ENCODE measurements around the gene ZDHHC12.

The ZDHHC12 gene

GRCh38 chr9:128727640-128728248 is 3.8 kb upstream of the ZDHHC12 start (continued):
- TF ChIP-seq OSR2 (tag by site-specific recombination; IDR thresholded peaks at IDR 0.05) (no peak), ZNF37A (tag by site-specific recombination; IDR thresholded peaks at IDR 0.05) (no peak), ZNF610 (tag by site-specific recombination; IDR thresholded peaks at IDR 0.05; ENCODE audit: borderline replicate concordance) (no peak), ZNF830 (tag by site-specific recombination; IDR thresholded peaks at IDR 0.05; ENCODE audit: low read depth) (no peak), EGR2 (tag by site-specific recombination; IDR thresholded peaks at IDR 0.05; ENCODE audit: low read depth) (0 out of 2 replicates have a peak, but pooled peaks have one; percentile 35), ZNF121 (tag by site-specific recombination; IDR thresholded peaks at IDR 0.05) (peak; percentile 93), ZEB2 (tag by site-specific recombination; IDR thresholded peaks at IDR 0.05) (no peak), ZNF785 (tag by site-specific recombination; IDR thresholded peaks at IDR 0.05) (no peak), ZNF280C (tag by site-specific recombination; IDR thresholded peaks at IDR 0.05) (no peak)

GRCh38 chr9:128724744-128725211 is 851 bp upstream of the ZDHHC12 start:
- ChIA-PET CTCF (interaction anchor here (0.9 to 1.5 kb wide), 4 partner anchors 8 to 93 kb away, joined by 3 to 16 read pairs (median 6); partner anchors contain the start of genes ENDOG and PKN3), POLR2A (interaction anchor here (0.6 to 2.5 kb wide), 24 partner anchors 8 to 565 kb away, joined by 3 to 22 read pairs (median 6); partner anchors contain the start of genes BBLN, ENDOG, IER5L and PKN3)
- Histone ChIP-seq H3K36me3 (ENCODE audit: control insufficient read depth in 2 of 2, insufficient read depth in 1 of 2, low read length in 2 of 2) (peaks cover 0 to 22% of the 10 kb centered on the region in 2 experiments; a peak in 1 of 3 replicates), H3K27ac (ENCODE audit: extremely low read depth, low read depth, low read length) (peak overlapping the region; percentile 11; the same call in 1 of the 2 replicates), H3K4me3 (ENCODE audit: low read depth, low read length) (peak overlapping the region; percentile 29), H3K4me1 (ENCODE audit: control insufficient read depth, insufficient read depth, low read length) (no peaks in the 10 kb centered on the region), H3K9me3 (ENCODE audit: control insufficient read depth, insufficient read depth, low read depth, low read length) (no peaks in the 10 kb centered on the region)
- no peak for TF ChIP-seq ZNF274 (IDR thresholded peaks at IDR 0.05; ENCODE audit: low read length)
- no peak for TF ChIP-seq ZNF274 (tag by site-specific recombination; IDR thresholded peaks at IDR 0.05; ENCODE audit: borderline replicate concordance)
- TF ChIP-seq ZNF473 (tag by site-specific recombination; IDR thresholded peaks at IDR 0.05) = no peak
- 0 out of 2 replicates have a peak, but pooled peaks have one; percentile 8 for TF ChIP-seq ZNF610 (tag by site-specific recombination; IDR thresholded peaks at IDR 0.05; ENCODE audit: borderline replicate concordance)
- no peak for TF ChIP-seq ATF2 (tag by site-specific recombination; IDR thresholded peaks at IDR 0.05; ENCODE audit: low read depth)
- TF ChIP-seq ZBTB21 (tag by site-specific recombination; IDR thresholded peaks at IDR 0.05) = no peak
- TF ChIP-seq, protein P1, sequence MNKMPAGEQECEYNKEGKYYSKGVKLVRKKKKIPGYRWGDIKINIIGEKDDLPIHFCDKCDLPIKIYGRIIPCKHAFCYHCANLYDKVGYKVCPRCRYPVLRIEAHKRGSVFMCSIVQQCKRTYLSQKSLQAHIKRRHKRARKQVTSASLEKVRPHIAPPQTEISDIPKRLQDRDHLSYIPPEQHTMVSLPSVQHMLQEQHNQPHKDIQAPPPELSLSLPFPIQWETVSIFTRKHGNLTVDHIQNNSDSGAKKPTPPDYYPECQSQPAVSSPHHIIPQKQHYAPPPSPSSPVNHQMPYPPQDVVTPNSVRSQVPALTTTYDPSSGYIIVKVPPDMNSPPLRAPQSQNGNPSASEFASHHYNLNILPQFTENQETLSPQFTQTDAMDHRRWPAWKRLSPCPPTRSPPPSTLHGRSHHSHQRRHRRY (tag by site-specific recombination; IDR thresholded peaks at IDR 0.05) = no peak
- no peak for TF ChIP-seq ZNF202 (tag by site-specific recombination; IDR thresholded peaks at IDR 0.05; ENCODE audit: borderline replicate concordance)
- peak; percentile 100 for TF ChIP-seq ZNF394 (tag by site-specific recombination; IDR thresholded peaks at IDR 0.05; ENCODE audit: borderline replicate concordance)
- TF ChIP-seq ZNF76 (tag by site-specific recombination; IDR thresholded peaks at IDR 0.05; ENCODE audit: borderline replicate concordance, low read depth) = peak; percentile 39; the same call in 1 of the 2 replicates
- TF ChIP-seq BCL11B (tag by site-specific recombination; IDR thresholded peaks at IDR 0.05; ENCODE audit: low read depth) = no peak
- no peak for TF ChIP-seq ZFP3 (tag by site-specific recombination; IDR thresholded peaks at IDR 0.05; ENCODE audit: low read depth)
- 0 out of 2 replicates have a peak, but pooled peaks have one; percentile 14 for TF ChIP-seq ZNF639 (tag by site-specific recombination; IDR thresholded peaks at IDR 0.05)
- TF ChIP-seq MZF1 (tag by site-specific recombination; IDR thresholded peaks at IDR 0.05; ENCODE audit: borderline replicate concordance) = no peak
- peak; percentile 75 for TF ChIP-seq ZNF341 (tag by site-specific recombination; IDR thresholded peaks at IDR 0.05; ENCODE audit: low read depth)
- TF ChIP-seq, protein P2, sequence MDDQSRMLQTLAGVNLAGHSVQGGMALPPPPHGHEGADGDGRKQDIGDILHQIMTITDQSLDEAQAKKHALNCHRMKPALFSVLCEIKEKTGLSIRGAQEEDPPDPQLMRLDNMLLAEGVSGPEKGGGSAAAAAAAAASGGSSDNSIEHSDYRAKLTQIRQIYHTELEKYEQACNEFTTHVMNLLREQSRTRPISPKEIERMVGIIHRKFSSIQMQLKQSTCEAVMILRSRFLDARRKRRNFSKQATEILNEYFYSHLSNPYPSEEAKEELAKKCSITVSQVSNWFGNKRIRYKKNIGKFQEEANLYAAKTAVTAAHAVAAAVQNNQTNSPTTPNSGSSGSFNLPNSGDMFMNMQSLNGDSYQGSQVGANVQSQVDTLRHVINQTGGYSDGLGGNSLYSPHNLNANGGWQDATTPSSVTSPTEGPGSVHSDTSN (CRISPR knock-in tag; IDR thresholded peaks at IDR 0.05) = no peak
- TF ChIP-seq INSM2 (tag by site-specific recombination; IDR thresholded peaks at IDR 0.05) = peak; percentile 9; the same call in 1 of the 2 replicates
- TF ChIP-seq ZNF561 (tag by site-specific recombination; IDR thresholded peaks at IDR 0.05; ENCODE audit: borderline replicate concordance) = no peak
- peak; percentile 15 for TF ChIP-seq ZIC2 (tag by site-specific recombination; IDR thresholded peaks at IDR 0.05)

Measured in HEK293 (cell line).